ENCODE measurements around the gene ZNF700.
A peak's percentile ranks its signal among the peaks of the same experiment; 100 is the strongest.
"Not testable (repeated sequence)": the region's sequence is repeated elsewhere in the genome, so short reads cannot be mapped to it uniquely, and the experiment has no call there.

Gene ZNF700

DNA sequence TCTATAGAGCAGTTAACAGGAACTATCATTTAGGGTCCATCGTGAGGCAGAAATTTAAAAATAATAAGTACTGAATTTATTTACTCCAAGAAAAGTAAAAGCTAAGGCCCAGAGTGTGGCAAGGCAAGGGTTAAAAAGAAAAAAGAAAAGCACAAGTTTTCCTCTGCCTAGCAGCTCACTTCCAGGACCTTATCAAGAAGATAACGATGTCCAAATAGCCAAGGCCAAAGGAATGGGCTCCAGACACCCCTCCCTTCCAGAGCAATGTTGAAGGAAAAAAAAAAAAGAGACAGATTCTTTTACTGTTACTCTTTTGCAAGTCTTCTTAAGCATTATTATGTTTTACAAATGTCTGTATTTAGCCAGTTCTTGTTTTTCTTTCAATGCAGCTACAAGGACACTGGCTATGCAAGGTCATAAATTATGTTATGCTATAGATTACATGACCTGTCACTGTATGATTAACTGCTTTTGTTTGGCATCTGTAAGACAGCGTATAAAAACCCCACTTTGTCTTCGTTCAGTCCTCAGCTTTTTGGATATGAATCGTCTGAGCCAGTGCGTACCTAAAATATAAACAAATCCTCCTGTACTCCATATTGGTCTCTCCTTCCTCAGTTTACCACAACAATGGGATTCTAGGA is 2.9 kb upstream of the ZNF700 start:
- no peak overlapping the region for H3K4me3 ChIP-seq (ENCODE audit: low read depth, low read length)
- TF ChIP-seq, protein P1, sequence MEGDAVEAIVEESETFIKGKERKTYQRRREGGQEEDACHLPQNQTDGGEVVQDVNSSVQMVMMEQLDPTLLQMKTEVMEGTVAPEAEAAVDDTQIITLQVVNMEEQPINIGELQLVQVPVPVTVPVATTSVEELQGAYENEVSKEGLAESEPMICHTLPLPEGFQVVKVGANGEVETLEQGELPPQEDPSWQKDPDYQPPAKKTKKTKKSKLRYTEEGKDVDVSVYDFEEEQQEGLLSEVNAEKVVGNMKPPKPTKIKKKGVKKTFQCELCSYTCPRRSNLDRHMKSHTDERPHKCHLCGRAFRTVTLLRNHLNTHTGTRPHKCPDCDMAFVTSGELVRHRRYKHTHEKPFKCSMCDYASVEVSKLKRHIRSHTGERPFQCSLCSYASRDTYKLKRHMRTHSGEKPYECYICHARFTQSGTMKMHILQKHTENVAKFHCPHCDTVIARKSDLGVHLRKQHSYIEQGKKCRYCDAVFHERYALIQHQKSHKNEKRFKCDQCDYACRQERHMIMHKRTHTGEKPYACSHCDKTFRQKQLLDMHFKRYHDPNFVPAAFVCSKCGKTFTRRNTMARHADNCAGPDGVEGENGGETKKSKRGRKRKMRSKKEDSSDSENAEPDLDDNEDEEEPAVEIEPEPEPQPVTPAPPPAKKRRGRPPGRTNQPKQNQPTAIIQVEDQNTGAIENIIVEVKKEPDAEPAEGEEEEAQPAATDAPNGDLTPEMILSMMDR (IDR thresholded peaks at IDR 0.05; ENCODE audit: control insufficient read depth, extremely low read depth, insufficient read depth), result no peak
- no peak for DNase-seq (ENCODE audit: low read depth)

DNA sequence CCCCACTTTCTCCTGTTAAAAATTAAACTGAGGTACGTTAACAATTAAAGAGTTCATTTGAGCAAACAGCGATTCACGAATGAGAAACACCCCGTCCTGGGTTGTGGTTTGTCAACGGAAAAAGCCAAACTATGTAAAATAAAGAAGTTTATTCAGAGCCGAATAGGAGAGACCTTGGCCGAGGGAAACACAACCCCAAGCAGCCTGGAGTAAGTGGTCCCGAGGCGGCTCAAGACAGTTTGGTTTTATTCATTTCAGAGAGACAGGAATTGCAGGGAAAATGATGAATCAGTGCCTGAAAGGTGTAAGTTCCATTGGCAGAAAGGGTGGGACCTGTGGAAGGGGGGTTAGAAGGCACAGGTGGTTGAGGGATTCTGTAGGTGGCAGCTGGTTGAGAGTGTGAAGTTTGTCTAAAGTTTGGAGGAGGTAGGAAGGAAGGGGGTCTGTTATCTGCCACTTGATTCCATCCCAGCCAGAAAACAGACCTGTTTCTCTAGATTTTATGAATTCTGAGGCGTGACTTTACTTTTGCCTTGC is 812 bp downstream of the ZNF700 start:
- H3K4me3 ChIP-seq (ENCODE audit: low read depth, low read length), result peak overlapping the region; percentile 93
- not testable (repeated sequence) for DNase-seq (ENCODE audit: low read depth)

DNA sequence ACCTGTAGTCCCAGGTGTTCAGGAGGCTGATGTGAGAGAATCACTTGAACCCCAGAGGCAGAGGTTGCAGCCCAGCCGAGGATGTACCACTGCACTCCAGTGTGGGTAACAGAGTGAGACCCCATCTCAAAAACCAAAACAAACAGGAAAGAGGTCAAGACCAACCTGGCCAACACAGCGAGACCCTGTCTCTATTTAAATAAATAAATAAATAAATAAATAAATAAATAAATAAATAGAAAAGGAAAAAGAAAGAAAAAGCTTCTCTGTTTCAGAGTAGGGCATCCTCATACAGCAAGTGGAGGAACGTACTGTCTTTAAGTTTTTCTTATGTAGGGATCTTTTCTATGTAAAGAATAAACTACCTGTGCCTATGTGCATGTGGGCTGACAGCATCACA is 2.3 kb downstream of the ZNF700 start:
- H3K4me3 ChIP-seq (ENCODE audit: low read depth, low read length), result no peak overlapping the region
- TF ChIP-seq, protein P1 (IDR thresholded peaks at IDR 0.05; ENCODE audit: control insufficient read depth, extremely low read depth, insufficient read depth), result no peak
- no peak for DNase-seq (ENCODE audit: low read depth)

GRCh38 chr19:11931051-11931450 is 6.1 kb downstream of the ZNF700 start:
- H3K4me3 ChIP-seq (ENCODE audit: low read depth, low read length), result no peak overlapping the region
- no peak for DNase-seq (ENCODE audit: low read depth)
- TF ChIP-seq, protein P1 (IDR thresholded peaks at IDR 0.05; ENCODE audit: control insufficient read depth, extremely low read depth, insufficient read depth), result no peak

DNA sequence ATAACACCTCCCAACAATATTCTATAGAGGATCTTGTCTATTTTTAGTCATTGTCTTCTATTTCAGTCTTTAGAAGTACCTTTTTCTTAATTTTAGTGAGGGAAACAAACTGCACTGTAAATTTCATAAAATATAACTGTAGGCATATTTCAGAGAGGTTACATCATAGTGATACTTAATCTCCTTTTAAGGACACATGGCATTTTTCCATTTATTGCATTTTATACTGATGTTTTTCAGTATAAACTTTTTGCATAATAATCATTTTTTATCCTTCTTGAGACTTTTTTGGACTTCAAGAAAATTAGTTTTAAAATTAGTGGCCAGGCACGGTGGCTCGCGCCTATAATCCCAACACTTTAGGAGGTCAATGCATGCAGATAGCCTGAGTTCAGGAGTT is 6.6 kb downstream of the ZNF700 start:
- no peak overlapping the region for H3K4me3 ChIP-seq (ENCODE audit: low read depth, low read length)
- DNase-seq (ENCODE audit: low read depth), result no peak
- TF ChIP-seq, protein P1 (IDR thresholded peaks at IDR 0.05; ENCODE audit: control insufficient read depth, extremely low read depth, insufficient read depth), result no peak

GRCh38 chr19:11935829-11936228 is 10.9 kb downstream of the ZNF700 start:
- not testable (repeated sequence) for H3K4me3 ChIP-seq (ENCODE audit: low read depth, low read length); DNase-seq (ENCODE audit: low read depth)

- H3K4me3 ChIP-seq (ENCODE audit: low read depth, low read length); DNase-seq (ENCODE audit: low read depth): not testable (repeated sequence)
Measured at GRCh38 chr19:11938383-11938782, 13.5 kb downstream of the ZNF700 start.

GRCh38 chr19:11941361-11941887 is 16.5 kb downstream of the ZNF700 start:
- not testable (repeated sequence) for DNase-seq (ENCODE audit: low read depth); H3K4me3 ChIP-seq (ENCODE audit: low read depth, low read length)

DNA sequence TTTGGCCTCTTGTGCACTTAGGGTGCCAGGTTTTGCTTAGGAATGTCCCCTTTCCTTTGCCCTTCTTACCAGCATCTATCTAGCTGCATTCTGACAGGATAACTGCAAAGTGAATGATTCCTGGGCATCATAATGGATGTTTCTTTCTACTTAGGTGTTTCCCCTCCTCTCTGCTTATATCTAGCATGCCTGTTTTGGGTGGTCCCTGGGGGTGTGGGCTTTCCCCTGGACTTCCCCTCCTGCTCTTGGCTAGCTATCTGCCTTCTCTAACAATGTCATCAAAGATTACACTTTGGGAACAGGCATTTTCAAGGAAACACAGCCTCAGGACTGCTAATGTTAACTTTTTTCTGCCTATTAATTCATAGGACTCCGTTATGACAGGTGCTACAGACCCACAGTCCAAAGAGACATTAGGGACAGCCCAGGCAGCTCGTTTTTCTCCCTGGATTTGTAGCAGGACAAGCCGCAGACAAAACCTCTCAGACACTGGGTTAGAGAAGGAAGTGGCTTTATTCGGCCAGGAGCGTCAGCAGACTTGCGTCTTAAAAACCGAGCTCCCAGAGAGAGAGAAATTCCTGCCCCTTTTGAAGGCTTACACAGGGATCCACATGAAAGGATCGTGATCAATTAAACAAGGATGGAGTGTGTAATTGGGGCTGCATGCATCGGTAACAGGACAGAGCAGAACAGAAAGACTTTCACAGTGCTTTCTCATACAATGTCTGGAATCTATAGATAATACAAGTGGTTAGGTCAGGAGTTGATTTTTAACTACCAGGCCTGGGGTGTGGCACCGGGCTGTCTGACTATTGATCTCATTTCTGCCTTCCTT is 17.3 kb downstream of the ZNF700 start:
- TF ChIP-seq, protein P1 (IDR thresholded peaks at IDR 0.05; ENCODE audit: control insufficient read depth, extremely low read depth, insufficient read depth), result no peak
- no peak overlapping the region for H3K4me3 ChIP-seq (ENCODE audit: low read depth, low read length)
- no peak for DNase-seq (ENCODE audit: low read depth)

Measured in LNCaP clone FGC (cell line).